NOMO-1 (cell line): ENCODE data around the gene MYH7.

Source experiments
- DNase-seq, 2 experiments: peaks; one replicate each; lab custom pipeline; 2025; ENCODE audit not compliant: unreplicated experiment in 2 of 2; lab: John Stamatoyannopoulos, UW

Gene MYH7

GRCh38 chr14:23376482-23377197 is 58.8 kb downstream of the MYH7 start, which contains the start of gene CMTM5:
Gene CMTM5 (plus strand): TSS chr14:23377046. CDS start chr14:23377252, 206 bp downstream.
- DNase-seq: no peak

- no peak for DNase-seq
Observed at GRCh38 chr14:23375527-23376251, 59.8 kb downstream of the MYH7 start.

GRCh38 chr14:23373041-23373440 is 62.4 kb downstream of the MYH7 start:
- no peak for DNase-seq

- DNase-seq: no peak
Observed at GRCh38 chr14:23372509-23372908, 63.0 kb downstream of the MYH7 start, which contains the start of gene IL25. Gene IL25 (plus strand): TSS chr14:23372809.

GRCh38 chr14:23371865-23372264 is 63.6 kb downstream of the MYH7 start:
- no peak for DNase-seq

- no peak for DNase-seq
Observed at GRCh38 chr14:23370221-23370620, 65.2 kb downstream of the MYH7 start.

- DNase-seq: no peak
Observed at GRCh38 chr14:23366426-23366921, 69.0 kb downstream of the MYH7 start.

- no peak for DNase-seq
Observed at GRCh38 chr14:23365732-23366425, 69.6 kb downstream of the MYH7 start.

- no peak for DNase-seq
Observed at GRCh38 chr14:23365036-23365731, 70.3 kb downstream of the MYH7 start, which contains the start of gene EFS. Gene EFS (minus strand): TSS chr14:23365172. CDS start chr14:23365025, 147 bp downstream.

- DNase-seq: no peak
Observed at GRCh38 chr14:23364164-23365035, 71.1 kb downstream of the MYH7 start.
